ENCODE results near the gene KRTAP5-10. TPM values are rescaled to one million over a fixed set of nuclear protein-coding genes. Genes with fewer than 3 reads are reported as not detected.
"Not testable (repeated sequence)": the region's sequence is repeated elsewhere in the genome, so short reads cannot be mapped to it uniquely, and the experiment has no call there.

KRTAP5-10 gene
- total and polyA plus RNA-seq, 2 donors (not counting 3 experiments of a cell fraction or from before 2014, with no cell fraction given), result not detected

GRCh38 chr11:71525938-71526495, 39.3 kb upstream of the KRTAP5-10 start:
- dilution Hi-C loops (cut with MboI; ENCODE audit: extremely low pct_ligation_motif_present, low sequenced_read_pairs), result no loop called here
- Histone ChIP-seq H3K9me3 (replicated peaks; ENCODE audit: control insufficient read depth, insufficient read depth, low read length) (no peaks in the 10 kb centered on the region), H3K4me1 (ENCODE audit: control insufficient read depth, extremely low read depth, insufficient read depth, low read length) (no peaks in the 10 kb centered on the region), H3K27ac (ENCODE audit: insufficient read depth, low read depth, low read length) (no peak overlapping the region), H3K4me3 (replicated peaks in 1 of 3; ENCODE audit: insufficient read depth in 1 of 3, low read depth in 1 of 3, low read length in 3 of 3) (no peak overlapping the region), H3K27me3 (ENCODE audit: control insufficient read depth in 2 of 2, insufficient read depth in 2 of 2, low read length in 2 of 2) (no peaks in the 10 kb centered on the region), H3K9ac (replicated peaks; ENCODE audit: extremely low read depth, insufficient read depth, low read length) (no peak overlapping the region), H3K79me2 (ENCODE audit: control insufficient read depth, insufficient read depth, low read length) (no peaks in the 10 kb centered on the region), H3K9me1 (replicated peaks; ENCODE audit: control insufficient read depth, extremely low read depth, insufficient read depth, low read length) (no peaks in the 10 kb centered on the region), H2AFZ (ENCODE audit: low read depth, low read length) (no peak overlapping the region), H4K20me1 (replicated peaks; ENCODE audit: control insufficient read depth, extremely low read depth, insufficient read depth, low read length) (no peaks in the 10 kb centered on the region), H3K36me3 (ENCODE audit: control insufficient read depth in 2 of 2, extremely low read depth in 1 of 2, insufficient read depth in 2 of 2, low read length in 2 of 2) (no peaks in the 10 kb centered on the region), H3K4me2 (ENCODE audit: insufficient read depth, low read length) (no peak overlapping the region)
- DNase-seq (ENCODE audit: low read depth, low spot score) (no peak), FAIRE-seq (no peak)
- intact Hi-C loops (cut with micrococcal nuclease), result no loop called here
- ChIA-PET POLR2A (no interaction called here), CTCF (interaction anchor here (1.3 kb wide), 2 partner anchors 20 to 37 kb away, joined by 3 read pairs; no protein-coding TSS in a partner anchor)
- TF ChIP-seq FOS (IDR thresholded peaks at IDR 0.05; ENCODE audit: borderline replicate concordance, insufficient read depth, low read length) (no peak), JUN (IDR thresholded peaks at IDR 0.05; ENCODE audit: borderline replicate concordance, insufficient read depth, insufficient read length, low read depth) (no peak), POLR2A (IDR thresholded peaks at IDR 0.05; ENCODE audit: low read depth, low read length) (no peak), POLR2AphosphoS5 (IDR thresholded peaks at IDR 0.05; ENCODE audit: insufficient read depth, low read depth, low read length) (no peak), EZH2 (IDR thresholded peaks at IDR 0.05; ENCODE audit: borderline replicate concordance, low read depth, low read length, severe bottlenecking) (no peak), CTCF (IDR thresholded peaks at IDR 0.05; ENCODE audit: extremely low read depth in 1 of 2, insufficient read depth in 1 of 2, low read depth in 1 of 2, low read length in 2 of 2) (no peak), GATA2 (IDR thresholded peaks at IDR 0.05; ENCODE audit: insufficient read depth, insufficient read length, low read depth, low read length) (no peak), MAX (IDR thresholded peaks at IDR 0.05; ENCODE audit: insufficient read depth, insufficient read length) (no peak), MYC (IDR thresholded peaks at IDR 0.05; ENCODE audit: low read depth, low read length) (no peak)
- BruUV-seq (replicated peaks), result no TSS peak

DNA sequence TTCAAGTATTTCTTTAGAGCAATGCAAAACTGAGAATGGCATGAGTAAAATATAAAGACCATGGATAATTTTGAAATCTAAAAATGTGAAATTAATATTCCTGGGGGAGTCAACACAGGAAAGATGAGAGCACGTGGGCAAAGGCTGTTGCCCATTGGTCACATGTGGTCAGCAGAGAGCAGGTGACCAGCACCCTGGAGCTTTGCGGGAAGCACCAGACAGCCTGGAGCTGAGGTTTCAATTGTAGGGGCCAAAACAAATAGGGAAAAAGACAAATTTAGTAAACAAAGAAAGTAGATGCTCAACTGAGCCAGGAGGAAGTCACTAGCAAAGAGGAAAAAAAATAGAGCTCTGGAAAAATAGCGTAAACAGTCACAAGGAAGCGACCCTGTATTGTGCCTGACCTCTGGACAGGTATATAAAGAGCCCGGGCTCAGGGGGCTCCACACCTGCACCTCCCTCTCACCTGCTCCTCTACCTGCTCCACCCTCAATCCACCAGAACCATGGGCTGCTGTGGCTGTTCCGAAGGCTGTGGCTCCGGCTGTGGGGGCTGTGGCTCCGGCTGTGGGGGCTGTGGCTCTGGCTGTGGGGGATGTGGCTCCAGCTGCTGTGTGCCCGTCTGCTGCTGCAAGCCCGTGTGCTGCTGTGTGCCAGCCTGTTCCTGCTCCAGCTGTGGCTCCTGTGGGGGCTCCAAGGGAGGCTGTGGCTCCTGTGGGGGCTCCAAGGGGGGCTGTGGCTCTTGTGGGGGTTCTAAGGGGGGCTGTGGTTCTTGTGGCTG, 38.4 kb upstream of the KRTAP5-10 start, which contains the start of gene KRTAP5-7:
Gene KRTAP5-7 (plus strand): TSS at position 472 of the 780 bp plus-strand sequence. CDS start 34 bp downstream, at position 506.
- H3K27ac ChIP-seq (ENCODE audit: insufficient read depth, low read depth, low read length); H3K79me2 ChIP-seq (ENCODE audit: control insufficient read depth, insufficient read depth, low read length); H2AFZ ChIP-seq (ENCODE audit: low read depth, low read length); DNase-seq (ENCODE audit: low read depth, low spot score); dilution Hi-C loops (cut with MboI; ENCODE audit: extremely low pct_ligation_motif_present, low sequenced_read_pairs); H3K4me1 ChIP-seq (ENCODE audit: control insufficient read depth, extremely low read depth, insufficient read depth, low read length); FAIRE-seq; BruUV-seq (replicated peaks); H3K9me1 ChIP-seq (replicated peaks; ENCODE audit: control insufficient read depth, extremely low read depth, insufficient read depth, low read length); intact Hi-C loops (cut with micrococcal nuclease); H3K9ac ChIP-seq (replicated peaks; ENCODE audit: extremely low read depth, insufficient read depth, low read length); H3K9me3 ChIP-seq (replicated peaks; ENCODE audit: control insufficient read depth, insufficient read depth, low read length); H4K20me1 ChIP-seq (replicated peaks; ENCODE audit: control insufficient read depth, extremely low read depth, insufficient read depth, low read length); H3K27me3 ChIP-seq (ENCODE audit: control insufficient read depth in 2 of 2, insufficient read depth in 2 of 2, low read length in 2 of 2); H3K4me2 ChIP-seq (ENCODE audit: insufficient read depth, low read length); H3K36me3 ChIP-seq (ENCODE audit: control insufficient read depth in 2 of 2, extremely low read depth in 1 of 2, insufficient read depth in 2 of 2, low read length in 2 of 2); POLR2A ChIA-PET; H3K4me3 ChIP-seq (replicated peaks in 1 of 3; ENCODE audit: insufficient read depth in 1 of 3, low read depth in 1 of 3, low read length in 3 of 3): not testable (repeated sequence)
- CTCF ChIA-PET, result interaction anchor here (1.3 kb wide), 1 partner anchor 21 kb away, joined by 3 read pairs; no protein-coding TSS in a partner anchor
